ENCODE measurements around the gene AUTS2. TPM values are rescaled to one million over a fixed set of nuclear protein-coding genes. Genes with fewer than 3 reads are reported as not detected.

AUTS2 gene
- total and polyA plus RNA-seq, 4 donors, result 4.9 to 24.4 (median 7.0) TPM

DNA sequence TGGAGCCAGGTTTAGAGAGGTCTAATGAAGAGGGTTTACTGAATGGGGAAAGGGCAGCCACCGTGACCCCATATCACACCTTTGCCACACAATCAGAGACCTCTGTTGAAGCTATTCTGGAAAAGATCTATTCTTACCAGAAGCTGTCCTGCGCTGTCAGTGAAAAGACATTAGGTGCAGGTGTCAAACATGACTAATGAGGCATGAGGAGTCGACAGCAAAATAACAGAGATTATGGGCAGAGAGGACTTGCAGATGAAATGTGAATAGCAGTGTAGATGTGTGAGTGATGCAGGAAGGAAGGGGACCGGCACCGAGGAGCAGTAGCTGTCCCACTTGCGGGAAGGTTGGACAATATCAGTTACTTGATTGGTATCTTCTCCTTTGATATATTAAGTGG is 906.0 kb downstream of the AUTS2 start:
- H3K4me1 ChIP-seq (ENCODE audit: control insufficient read depth in 4 of 4, insufficient read depth in 4 of 4, low read length in 3 of 4), result peaks cover 5 to 17% (median 10%) of the 10 kb centered on the region in 4 donors
- H3K9ac ChIP-seq (ENCODE audit: low read depth in 1 of 2, low read length in 2 of 2), result no peak overlapping the region
- no peak overlapping the region for H3K27ac ChIP-seq (ENCODE audit: low read depth in 1 of 2, low read length in 2 of 2)
- WGBS, result 94% methylated on average over 6 of the region's 6 CpGs
- no peaks in the 10 kb centered on the region for H3K9me3 ChIP-seq (ENCODE audit: control insufficient read depth in 4 of 4, low read length in 3 of 4)
- TF ChIP-seq HNF4A (conservative IDR thresholded peaks at IDR 0.05), result no peak
- TF ChIP-seq SP1 (IDR thresholded peaks at IDR 0.05), result no peak
- no peak for TF ChIP-seq FOXA2 (IDR thresholded peaks at IDR 0.05)
- TF ChIP-seq, protein P1, sequence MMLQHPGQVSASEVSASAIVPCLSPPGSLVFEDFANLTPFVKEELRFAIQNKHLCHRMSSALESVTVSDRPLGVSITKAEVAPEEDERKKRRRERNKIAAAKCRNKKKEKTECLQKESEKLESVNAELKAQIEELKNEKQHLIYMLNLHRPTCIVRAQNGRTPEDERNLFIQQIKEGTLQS (IDR thresholded peaks at IDR 0.05), result no peak
- TF ChIP-seq JUND (IDR thresholded peaks at IDR 0.05), result no peak
- TF ChIP-seq GABPA (IDR thresholded peaks at IDR 0.05 in 1 of 2, conservative IDR thresholded peaks at IDR 0.05 in 1 of 2), result no peak
- TF ChIP-seq, protein P2, sequence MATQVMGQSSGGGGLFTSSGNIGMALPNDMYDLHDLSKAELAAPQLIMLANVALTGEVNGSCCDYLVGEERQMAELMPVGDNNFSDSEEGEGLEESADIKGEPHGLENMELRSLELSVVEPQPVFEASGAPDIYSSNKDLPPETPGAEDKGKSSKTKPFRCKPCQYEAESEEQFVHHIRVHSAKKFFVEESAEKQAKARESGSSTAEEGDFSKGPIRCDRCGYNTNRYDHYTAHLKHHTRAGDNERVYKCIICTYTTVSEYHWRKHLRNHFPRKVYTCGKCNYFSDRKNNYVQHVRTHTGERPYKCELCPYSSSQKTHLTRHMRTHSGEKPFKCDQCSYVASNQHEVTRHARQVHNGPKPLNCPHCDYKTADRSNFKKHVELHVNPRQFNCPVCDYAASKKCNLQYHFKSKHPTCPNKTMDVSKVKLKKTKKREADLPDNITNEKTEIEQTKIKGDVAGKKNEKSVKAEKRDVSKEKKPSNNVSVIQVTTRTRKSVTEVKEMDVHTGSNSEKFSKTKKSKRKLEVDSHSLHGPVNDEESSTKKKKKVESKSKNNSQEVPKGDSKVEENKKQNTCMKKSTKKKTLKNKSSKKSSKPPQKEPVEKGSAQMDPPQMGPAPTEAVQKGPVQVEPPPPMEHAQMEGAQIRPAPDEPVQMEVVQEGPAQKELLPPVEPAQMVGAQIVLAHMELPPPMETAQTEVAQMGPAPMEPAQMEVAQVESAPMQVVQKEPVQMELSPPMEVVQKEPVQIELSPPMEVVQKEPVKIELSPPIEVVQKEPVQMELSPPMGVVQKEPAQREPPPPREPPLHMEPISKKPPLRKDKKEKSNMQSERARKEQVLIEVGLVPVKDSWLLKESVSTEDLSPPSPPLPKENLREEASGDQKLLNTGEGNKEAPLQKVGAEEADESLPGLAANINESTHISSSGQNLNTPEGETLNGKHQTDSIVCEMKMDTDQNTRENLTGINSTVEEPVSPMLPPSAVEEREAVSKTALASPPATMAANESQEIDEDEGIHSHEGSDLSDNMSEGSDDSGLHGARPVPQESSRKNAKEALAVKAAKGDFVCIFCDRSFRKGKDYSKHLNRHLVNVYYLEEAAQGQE (IDR thresholded peaks at IDR 0.05), result no peak
- TF ChIP-seq NR2F2 (IDR thresholded peaks at IDR 0.05), result no peak
- no peak for TF ChIP-seq RXRA (IDR thresholded peaks at IDR 0.05)
- no peak for TF ChIP-seq FOXA1 (IDR thresholded peaks at IDR 0.05)
- TF ChIP-seq, protein P3, sequence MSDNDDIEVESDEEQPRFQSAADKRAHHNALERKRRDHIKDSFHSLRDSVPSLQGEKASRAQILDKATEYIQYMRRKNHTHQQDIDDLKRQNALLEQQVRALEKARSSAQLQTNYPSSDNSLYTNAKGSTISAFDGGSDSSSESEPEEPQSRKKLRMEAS (IDR thresholded peaks at IDR 0.05), result no peak
- TF ChIP-seq RAD21 (IDR thresholded peaks at IDR 0.05), result no peak
- TF ChIP-seq EGR1 (IDR thresholded peaks at IDR 0.05; ENCODE audit: low read depth in 2 of 2), result no peak
- no peak for TF ChIP-seq YY1 (IDR thresholded peaks at IDR 0.05)
- TF ChIP-seq TAF1 (conservative IDR thresholded peaks at IDR 0.05), result no peak
- TF ChIP-seq, protein P4, sequence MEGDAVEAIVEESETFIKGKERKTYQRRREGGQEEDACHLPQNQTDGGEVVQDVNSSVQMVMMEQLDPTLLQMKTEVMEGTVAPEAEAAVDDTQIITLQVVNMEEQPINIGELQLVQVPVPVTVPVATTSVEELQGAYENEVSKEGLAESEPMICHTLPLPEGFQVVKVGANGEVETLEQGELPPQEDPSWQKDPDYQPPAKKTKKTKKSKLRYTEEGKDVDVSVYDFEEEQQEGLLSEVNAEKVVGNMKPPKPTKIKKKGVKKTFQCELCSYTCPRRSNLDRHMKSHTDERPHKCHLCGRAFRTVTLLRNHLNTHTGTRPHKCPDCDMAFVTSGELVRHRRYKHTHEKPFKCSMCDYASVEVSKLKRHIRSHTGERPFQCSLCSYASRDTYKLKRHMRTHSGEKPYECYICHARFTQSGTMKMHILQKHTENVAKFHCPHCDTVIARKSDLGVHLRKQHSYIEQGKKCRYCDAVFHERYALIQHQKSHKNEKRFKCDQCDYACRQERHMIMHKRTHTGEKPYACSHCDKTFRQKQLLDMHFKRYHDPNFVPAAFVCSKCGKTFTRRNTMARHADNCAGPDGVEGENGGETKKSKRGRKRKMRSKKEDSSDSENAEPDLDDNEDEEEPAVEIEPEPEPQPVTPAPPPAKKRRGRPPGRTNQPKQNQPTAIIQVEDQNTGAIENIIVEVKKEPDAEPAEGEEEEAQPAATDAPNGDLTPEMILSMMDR (IDR thresholded peaks at IDR 0.05; ENCODE audit: low read depth, low read length, missing input control), result no peak
- H3K4me3 ChIP-seq (ENCODE audit: low read depth in 1 of 3, low read length in 3 of 3), result no peak overlapping the region
- H3K27me3 ChIP-seq (ENCODE audit: control insufficient read depth in 4 of 4, insufficient read depth in 4 of 4, low read length in 3 of 4), result no peaks in the 10 kb centered on the region
- DNase-seq (ENCODE audit: low spot score), result no peak
- H3K36me3 ChIP-seq (ENCODE audit: control insufficient read depth in 4 of 4, insufficient read depth in 3 of 4, low read depth in 1 of 4, low read length in 3 of 4), result no peaks in the 10 kb centered on the region

DNA sequence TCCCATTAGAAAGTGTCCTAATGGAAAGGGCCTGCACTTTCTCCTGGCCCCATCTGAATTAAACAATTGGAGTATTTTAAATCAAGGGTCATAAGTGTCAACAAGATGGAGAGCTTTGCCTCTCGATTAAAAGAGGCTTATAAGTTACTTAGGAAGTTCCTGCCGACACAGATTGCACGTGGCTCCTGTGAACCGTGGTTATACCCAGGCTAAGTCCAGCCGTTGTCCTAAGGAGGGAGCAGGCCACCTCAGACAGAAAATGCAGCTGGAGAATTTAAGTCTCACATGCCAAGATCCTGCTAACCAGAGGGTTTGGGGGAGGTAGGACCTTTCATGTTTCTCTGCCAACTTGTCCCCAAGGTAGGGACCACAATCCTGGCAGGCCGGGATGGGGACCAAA is 907.2 kb downstream of the AUTS2 start:
- H3K4me3 ChIP-seq (ENCODE audit: low read depth in 1 of 3, low read length in 3 of 3), result no peak overlapping the region
- DNase-seq (ENCODE audit: low spot score), result no peak
- no peaks in the 10 kb centered on the region for H3K36me3 ChIP-seq (ENCODE audit: control insufficient read depth in 4 of 4, insufficient read depth in 3 of 4, low read depth in 1 of 4, low read length in 3 of 4)
- no peaks in the 10 kb centered on the region for H3K9me3 ChIP-seq (ENCODE audit: control insufficient read depth in 4 of 4, low read length in 3 of 4)
- H3K27me3 ChIP-seq (ENCODE audit: control insufficient read depth in 4 of 4, insufficient read depth in 4 of 4, low read length in 3 of 4), result no peaks in the 10 kb centered on the region
- 94% methylated on average over 6 of the region's 6 CpGs for WGBS
- H3K27ac ChIP-seq (ENCODE audit: low read depth in 1 of 2, low read length in 2 of 2), result no peak overlapping the region
- H3K4me1 ChIP-seq (ENCODE audit: control insufficient read depth in 4 of 4, insufficient read depth in 4 of 4, low read length in 3 of 4), result peaks cover 5 to 17% (median 10%) of the 10 kb centered on the region in 4 donors
- no peak overlapping the region for H3K9ac ChIP-seq (ENCODE audit: low read depth in 1 of 2, low read length in 2 of 2)
- no peak for TF ChIP-seq SP1 (IDR thresholded peaks at IDR 0.05)
- TF ChIP-seq NR2F2 (IDR thresholded peaks at IDR 0.05), result no peak
- no peak for TF ChIP-seq FOXA2 (IDR thresholded peaks at IDR 0.05)
- TF ChIP-seq, protein P4 (IDR thresholded peaks at IDR 0.05; ENCODE audit: low read depth, low read length, missing input control), result no peak
- TF ChIP-seq, protein P5, sequence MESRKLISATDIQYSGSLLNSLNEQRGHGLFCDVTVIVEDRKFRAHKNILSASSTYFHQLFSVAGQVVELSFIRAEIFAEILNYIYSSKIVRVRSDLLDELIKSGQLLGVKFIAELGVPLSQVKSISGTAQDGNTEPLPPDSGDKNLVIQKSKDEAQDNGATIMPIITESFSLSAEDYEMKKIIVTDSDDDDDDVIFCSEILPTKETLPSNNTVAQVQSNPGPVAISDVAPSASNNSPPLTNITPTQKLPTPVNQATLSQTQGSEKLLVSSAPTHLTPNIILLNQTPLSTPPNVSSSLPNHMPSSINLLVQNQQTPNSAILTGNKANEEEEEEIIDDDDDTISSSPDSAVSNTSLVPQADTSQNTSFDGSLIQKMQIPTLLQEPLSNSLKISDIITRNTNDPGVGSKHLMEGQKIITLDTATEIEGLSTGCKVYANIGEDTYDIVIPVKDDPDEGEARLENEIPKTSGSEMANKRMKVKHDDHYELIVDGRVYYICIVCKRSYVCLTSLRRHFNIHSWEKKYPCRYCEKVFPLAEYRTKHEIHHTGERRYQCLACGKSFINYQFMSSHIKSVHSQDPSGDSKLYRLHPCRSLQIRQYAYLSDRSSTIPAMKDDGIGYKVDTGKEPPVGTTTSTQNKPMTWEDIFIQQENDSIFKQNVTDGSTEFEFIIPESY (IDR thresholded peaks at IDR 0.05), result no peak
- TF ChIP-seq RAD21 (IDR thresholded peaks at IDR 0.05), result no peak
- no peak for TF ChIP-seq RXRA (IDR thresholded peaks at IDR 0.05)
- TF ChIP-seq FOXA1 (IDR thresholded peaks at IDR 0.05), result no peak
- TF ChIP-seq, protein P1 (IDR thresholded peaks at IDR 0.05), result no peak
- no peak for TF ChIP-seq HNF4A (conservative IDR thresholded peaks at IDR 0.05)
- TF ChIP-seq HNF4G (IDR thresholded peaks at IDR 0.05), result no peak
- TF ChIP-seq EGR1 (IDR thresholded peaks at IDR 0.05; ENCODE audit: low read depth in 2 of 2), result no peak
- TF ChIP-seq, protein P3 (IDR thresholded peaks at IDR 0.05), result no peak
